ENCODE measurements around the gene CHN1.

DNA sequence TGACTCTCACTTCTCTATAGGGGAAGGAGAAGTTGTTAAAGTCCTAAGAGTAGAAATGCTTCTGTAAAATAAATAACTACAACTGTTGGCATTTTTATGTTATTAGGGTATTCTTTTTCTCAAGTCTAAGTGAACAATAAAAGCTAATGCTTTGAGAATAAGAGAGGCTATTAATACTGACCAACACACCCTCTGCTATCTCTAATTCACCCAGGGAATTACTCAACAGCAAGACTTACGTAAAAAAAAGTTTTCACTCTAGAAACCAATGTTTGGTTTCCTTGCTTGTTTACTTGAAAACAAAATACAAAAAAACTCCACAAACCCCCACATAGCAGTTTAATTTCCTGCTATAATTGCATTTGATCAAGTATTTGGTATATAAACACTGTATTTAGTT, 25.2 kb downstream of the CHN1 start:
- TF ChIP-seq CTCF (conservative IDR thresholded peaks at IDR 0.05 in 1 of 2, IDR thresholded peaks at IDR 0.05 in 1 of 2; ENCODE audit: extremely low read depth in 1 of 2, insufficient read depth in 1 of 2, low read depth in 1 of 2, low read length in 2 of 2), result no peak
- TF ChIP-seq EZH2 (IDR thresholded peaks at IDR 0.05; ENCODE audit: borderline replicate concordance, low read length), result no peak

All from mammary epithelial cell (primary cell).